HepG2 (cell line): ENCODE measurements around the gene RIMS3. TPM values are rescaled to one million over a fixed set of nuclear protein-coding genes. Genes with fewer than 3 reads are reported as not detected.
A peak's percentile ranks its signal among the peaks of the same experiment; 100 is the strongest.

Experiments used
- GABPB1 ChIP-seq: IDR thresholded peaks from 2 replicates; pipeline ENCODE4 v1.6.1; 2016; ENCODE audit warnings: mild to moderate bottlenecking, missing genetic modification reagents, moderate library complexity, missing compliant biosample characterization
- GATAD2A ChIP-seq: IDR thresholded peaks from 2 replicates; pipeline ENCODE4 v1.6.1; 2016
- GZF1 ChIP-seq: sonication (generic); formaldehyde crosslinking; IDR thresholded peaks from 2 replicates; pipeline ENCODE4 v1.5.1; 2020; ENCODE audit warnings: mild to moderate bottlenecking, missing genetic modification reagents
- HMGXB3 ChIP-seq: sonication (generic); formaldehyde crosslinking; IDR thresholded peaks from 2 replicates; pipeline ENCODE4 v1.4.0; 2020; ENCODE audit warnings: missing genetic modification reagents, borderline replicate concordance
- KLF6 ChIP-seq: IDR thresholded peaks from 2 replicates; pipeline ENCODE4 v1.8.0; 2016; ENCODE audit warnings: missing biosample characterization, missing genetic modification reagents
- MXD4 ChIP-seq: IDR thresholded peaks from 2 replicates; pipeline ENCODE4 v1.6.1; 2016; ENCODE audit warnings: mild to moderate bottlenecking, missing biosample characterization, missing genetic modification reagents
- RARG ChIP-seq: sonication (generic); formaldehyde crosslinking; IDR thresholded peaks from 2 replicates; pipeline ENCODE4 v1.4.0; 2020; ENCODE audit warnings: low read depth, mild to moderate bottlenecking, missing genetic modification reagents
- REXO4 ChIP-seq: sonication (generic); formaldehyde crosslinking; IDR thresholded peaks from 2 replicates; pipeline ENCODE4 v1.8.0; 2022; ENCODE audit warnings: missing genetic modification reagents, mild to moderate bottlenecking, borderline replicate concordance
- SMC3 ChIP-seq: IDR thresholded peaks from 2 replicates; pipeline ENCODE4 v1.6.1; 2011; ENCODE audit warnings: low read length, improper control_type of control experiment
- TCF12 ChIP-seq, 2 experiments: fragments of 450-650 bp in 1 of 2; sonication (generic) in 1 of 2; formaldehyde crosslinking in 1 of 2; IDR thresholded peaks; 2 replicates each; pipeline versions ENCODE4 v1.6.1 to v1.8.0; 2017 to 2022; ENCODE audit warnings: antibody characterized with exemption in 1 of 2, mild to moderate bottlenecking in 1 of 2, missing genetic modification reagents in 1 of 2, moderate library complexity in 1 of 2
- ZFP36 ChIP-seq: fragments of 150-350 bp; IDR thresholded peaks from 2 replicates; pipeline ENCODE4 v1.6.1; 2018; ENCODE audit warnings: borderline replicate concordance, low read length, low read depth; ENCODE audit not compliant: partially characterized antibody
- ZNF101 ChIP-seq: sonication (generic); formaldehyde crosslinking; IDR thresholded peaks from 2 replicates; pipeline ENCODE4 v1.4.0; 2020; ENCODE audit warnings: mild to moderate bottlenecking, low read depth, missing genetic modification reagents, borderline replicate concordance
- ZNF12 ChIP-seq: sonication (generic); formaldehyde crosslinking; IDR thresholded peaks from 2 replicates; pipeline ENCODE4 v1.5.0; 2020; ENCODE audit warnings: missing genetic modification reagents
- ZNF121 ChIP-seq: sonication (generic); formaldehyde crosslinking; IDR thresholded peaks from 2 replicates; pipeline ENCODE4 v1.5.0; 2020; ENCODE audit warnings: mild to moderate bottlenecking, missing genetic modification reagents
- ZNF549 ChIP-seq: sonication (generic); formaldehyde crosslinking; IDR thresholded peaks from 2 replicates; pipeline ENCODE4 v1.5.0; 2020; ENCODE audit warnings: missing genetic modification reagents
- ZNF761 ChIP-seq: sonication (generic); formaldehyde crosslinking; conservative IDR thresholded peaks from 2 replicates; pipeline ENCODE4 v1.4.0; 2020; ENCODE audit warnings: mild to moderate bottlenecking, missing genetic modification reagents
- polyA plus RNA-seq, 8 experiments: library from polyadenylated mRNA; depleted of rRNA in 3 of 8; stranded (reverse) in 7 of 8; unstranded in 1 of 8; fragments of >200 nt; fragmentation: Illumina TruSeq in 4 of 8; extraction: Trizol in 4 of 8; gene quantifications; 2 replicates each; pipeline versions ENCODE4 v1.2.1 to v1.2.3, GENCODE V29; 2011 to 2016; ENCODE audit warnings: low read depth in 4 of 8, missing spikeins in 1 of 8, mixed read lengths in 1 of 8; ENCODE audit not compliant: insufficient read depth in 1 of 8
- total RNA-seq, 5 experiments: library from RNA; depleted of rRNA; stranded (reverse); fragments of >200 nt; fragmentation: Illumina TruSeq; extraction: Trizol; gene quantifications; 2 replicates each; pipeline ENCODE4 v1.2.3, GENCODE V29; 2016; ENCODE audit warnings: low read depth in 1 of 5
- TF ChIP-seq, protein P1 (sequence below): sonication (generic); formaldehyde crosslinking; IDR thresholded peaks from 2 replicates; pipeline ENCODE4 v1.4.0; 2020; ENCODE audit warnings: missing genetic modification reagents, mild to moderate bottlenecking, borderline replicate concordance
- TF ChIP-seq, protein P2 (sequence below): sonication (generic); formaldehyde crosslinking; IDR thresholded peaks from 2 replicates; pipeline ENCODE4 v1.4.0; 2020; ENCODE audit warnings: mild to moderate bottlenecking, missing genetic modification reagents

The RIMS3 gene
- total and polyA plus RNA-seq, 2 of the 13 experiments (the other 11 are each of a cell fraction or from before 2014, with no cell fraction given) = 2.1 to 5.4 TPM

- TF ChIP-seq, protein P1, sequence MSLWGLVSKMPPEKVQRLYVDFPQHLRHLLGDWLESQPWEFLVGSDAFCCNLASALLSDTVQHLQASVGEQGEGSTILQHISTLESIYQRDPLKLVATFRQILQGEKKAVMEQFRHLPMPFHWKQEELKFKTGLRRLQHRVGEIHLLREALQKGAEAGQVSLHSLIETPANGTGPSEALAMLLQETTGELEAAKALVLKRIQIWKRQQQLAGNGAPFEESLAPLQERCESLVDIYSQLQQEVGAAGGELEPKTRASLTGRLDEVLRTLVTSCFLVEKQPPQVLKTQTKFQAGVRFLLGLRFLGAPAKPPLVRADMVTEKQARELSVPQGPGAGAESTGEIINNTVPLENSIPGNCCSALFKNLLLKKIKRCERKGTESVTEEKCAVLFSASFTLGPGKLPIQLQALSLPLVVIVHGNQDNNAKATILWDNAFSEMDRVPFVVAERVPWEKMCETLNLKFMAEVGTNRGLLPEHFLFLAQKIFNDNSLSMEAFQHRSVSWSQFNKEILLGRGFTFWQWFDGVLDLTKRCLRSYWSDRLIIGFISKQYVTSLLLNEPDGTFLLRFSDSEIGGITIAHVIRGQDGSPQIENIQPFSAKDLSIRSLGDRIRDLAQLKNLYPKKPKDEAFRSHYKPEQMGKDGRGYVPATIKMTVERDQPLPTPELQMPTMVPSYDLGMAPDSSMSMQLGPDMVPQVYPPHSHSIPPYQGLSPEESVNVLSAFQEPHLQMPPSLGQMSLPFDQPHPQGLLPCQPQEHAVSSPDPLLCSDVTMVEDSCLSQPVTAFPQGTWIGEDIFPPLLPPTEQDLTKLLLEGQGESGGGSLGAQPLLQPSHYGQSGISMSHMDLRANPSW (CRISPR knock-in tag) = peak; percentile 38; the same call in 1 of the 2 replicates
- TF ChIP-seq KLF6 (CRISPR knock-in tag) (0 out of 2 replicates have a peak, but pooled peaks have one; percentile 66), ZNF101 (no peak; the same call in none of the 2 replicates), TCF12 (IDR thresholded peaks at IDR 0.05) (no peak), TCF12 (CRISPR knock-in tag; IDR thresholded peaks at IDR 0.05) (no peak), ZNF549 (CRISPR knock-in tag) (no peak), ZNF12 (no peak; the same call in 1 of the 2 replicates), ZFP36 (no peak), GZF1 (CRISPR knock-in tag) (peak; percentile 76; the same call in 1 of the 2 replicates), SMC3 (no peak), GABPB1 (peak; percentile 87), MXD4 (CRISPR knock-in tag) (peak; percentile 68; the same call in 1 of the 2 replicates), ZNF121 (CRISPR knock-in tag) (peak; percentile 41), ZNF761 (CRISPR knock-in tag) (peak; percentile 78), HMGXB3 (CRISPR knock-in tag) (no peak), REXO4 (CRISPR knock-in tag) (peak; percentile 81; the same call in 1 of the 2 replicates), RARG (CRISPR knock-in tag) (0 out of 2 replicates have a peak, but pooled peaks have one; percentile 83), GATAD2A (CRISPR knock-in tag) (peak; percentile 55; the same call in 1 of the 2 replicates)
- TF ChIP-seq, protein P2, sequence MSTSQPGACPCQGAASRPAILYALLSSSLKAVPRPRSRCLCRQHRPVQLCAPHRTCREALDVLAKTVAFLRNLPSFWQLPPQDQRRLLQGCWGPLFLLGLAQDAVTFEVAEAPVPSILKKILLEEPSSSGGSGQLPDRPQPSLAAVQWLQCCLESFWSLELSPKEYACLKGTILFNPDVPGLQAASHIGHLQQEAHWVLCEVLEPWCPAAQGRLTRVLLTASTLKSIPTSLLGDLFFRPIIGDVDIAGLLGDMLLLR (CRISPR knock-in tag) = peak; percentile 93
Observed at GRCh38 chr1:40691538-40692428, 26.3 kb upstream of the RIMS3 start, which contains the start of gene NFYC (continued).
